Measurements from ENCODE around the gene ITM2C.
A peak's percentile ranks its signal among the peaks of the same experiment; 100 is the strongest.

Gene ITM2C

DNA sequence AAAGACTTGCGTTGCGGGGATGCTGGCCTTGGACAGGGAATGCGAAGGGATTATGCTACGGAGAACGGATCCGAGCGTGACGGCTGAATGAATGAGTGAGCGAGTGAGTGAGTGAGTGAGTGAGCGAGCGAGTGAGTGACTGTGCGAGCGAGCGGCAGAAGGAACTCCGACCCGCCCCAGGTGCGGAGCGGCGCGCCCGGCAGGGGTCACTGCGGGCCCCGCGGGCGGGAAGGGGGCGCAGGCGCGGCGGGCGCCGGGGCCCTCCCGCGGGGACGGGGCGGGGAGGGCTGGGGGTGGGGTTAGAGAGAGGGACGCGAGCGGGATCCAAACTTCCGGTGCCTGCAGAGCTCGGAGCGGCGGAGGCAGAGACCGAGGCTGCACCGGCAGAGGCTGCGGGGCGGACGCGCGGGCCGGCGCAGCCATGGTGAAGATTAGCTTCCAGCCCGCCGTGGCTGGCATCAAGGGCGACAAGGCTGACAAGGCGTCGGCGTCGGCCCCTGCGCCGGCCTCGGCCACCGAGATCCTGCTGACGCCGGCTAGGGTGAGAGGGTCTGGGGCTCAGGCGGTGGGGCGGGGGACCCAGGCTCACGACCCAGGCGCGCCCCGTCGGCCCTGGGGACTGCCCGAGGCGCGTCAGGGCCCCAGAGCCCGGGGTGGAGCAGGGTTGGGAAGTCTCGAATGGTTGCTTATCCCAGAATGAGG, at the start of gene ITM2C:
ITM2C (plus strand) TSS at position 338 of the 702 bp plus-strand sequence; CDS start at position 422, 84 bp downstream.
- peak; percentile 84 for DNase-seq

GRCh38 chr2:230815088-230815487, 49.7 kb upstream of the ITM2C start:
- no peak for DNase-seq

- no peak for DNase-seq
Observed at GRCh38 chr2:230816735-230817134, 48.0 kb upstream of the ITM2C start.

DNA sequence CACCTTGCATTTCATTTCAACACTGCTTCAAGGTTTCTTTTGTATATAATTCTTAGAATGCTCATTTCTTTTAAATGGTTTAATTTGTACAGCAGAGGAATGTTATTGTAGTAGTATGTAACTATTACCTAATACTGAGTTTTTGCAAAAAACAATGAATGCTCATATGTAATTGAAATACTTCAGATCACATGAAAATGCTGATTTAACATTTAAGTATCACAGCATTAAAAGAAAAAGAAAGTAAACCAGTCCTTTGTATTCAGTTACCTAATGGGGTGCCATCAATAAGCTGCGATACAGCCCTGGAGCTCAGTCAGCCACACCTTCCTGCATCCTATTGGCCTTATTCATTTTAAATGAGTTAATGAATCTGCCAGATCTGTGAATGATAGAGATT, 45.3 kb upstream of the ITM2C start:
- no peak for DNase-seq

DNA sequence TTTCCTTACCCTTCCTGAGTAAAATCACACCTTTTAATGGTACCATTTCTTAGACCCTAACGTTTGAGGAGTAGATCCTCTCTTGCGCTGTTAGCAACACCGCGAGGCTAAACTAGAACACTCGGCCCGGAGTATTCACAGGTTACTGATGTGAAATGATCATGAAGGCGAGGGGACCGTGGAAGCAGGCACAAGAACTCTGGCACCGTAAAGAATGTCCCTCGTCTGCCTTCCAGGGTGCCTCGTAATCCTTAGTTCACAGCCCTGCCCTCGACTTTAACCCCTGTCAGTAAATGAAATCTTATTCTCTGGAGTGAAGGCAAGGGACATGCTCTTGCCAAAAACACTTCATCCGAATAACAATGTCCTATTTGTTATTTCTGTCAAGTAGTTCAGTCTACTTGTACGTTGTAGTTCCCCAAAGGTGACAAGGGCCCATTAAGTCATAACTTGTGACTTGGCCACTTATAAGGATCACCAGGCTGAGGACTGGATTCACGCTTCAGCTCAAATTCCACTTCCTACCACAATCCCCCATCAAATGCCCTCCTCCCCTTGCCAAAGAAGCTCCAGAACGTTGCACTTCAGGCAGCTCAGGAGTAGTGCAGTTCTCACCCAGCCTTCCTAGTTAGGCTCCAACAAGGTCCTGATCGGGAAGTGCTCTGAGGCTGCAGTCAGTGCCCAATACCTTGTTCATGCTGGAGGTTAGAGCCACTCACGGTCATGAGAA, 43.3 kb upstream of the ITM2C start:
- no peak for DNase-seq

DNA sequence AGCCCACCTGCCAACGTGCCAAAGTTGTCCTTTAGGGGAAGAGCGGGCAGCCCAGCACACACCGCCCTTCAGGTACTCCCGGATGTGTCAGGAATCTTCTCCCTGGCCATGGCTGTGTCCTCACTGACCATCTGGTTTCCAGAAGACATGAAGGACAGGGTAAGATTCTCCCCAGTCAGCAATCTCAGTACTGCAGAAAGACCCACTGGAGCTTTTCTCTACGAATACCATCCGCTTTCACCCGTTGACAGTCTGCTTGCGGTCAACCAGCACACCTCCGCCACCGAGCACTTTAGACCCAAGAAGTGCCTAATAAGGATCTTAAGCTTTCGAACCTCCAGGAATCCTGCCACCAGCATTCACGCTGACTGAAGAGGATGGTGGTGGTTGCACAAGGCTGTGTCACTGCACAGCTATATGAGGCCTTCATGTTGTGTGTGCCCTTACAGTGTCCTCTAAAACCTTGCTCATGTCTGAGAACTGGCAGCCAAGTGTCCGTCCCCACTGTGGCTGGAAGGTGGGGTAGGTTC, 42.7 kb upstream of the ITM2C start:
- no peak for DNase-seq

GRCh38 chr2:230823264-230823964, 41.3 kb upstream of the ITM2C start:
- DNase-seq: no peak

- DNase-seq: peak; percentile 58
Observed at GRCh38 chr2:230824406-230824978, 40.2 kb upstream of the ITM2C start.

DNA sequence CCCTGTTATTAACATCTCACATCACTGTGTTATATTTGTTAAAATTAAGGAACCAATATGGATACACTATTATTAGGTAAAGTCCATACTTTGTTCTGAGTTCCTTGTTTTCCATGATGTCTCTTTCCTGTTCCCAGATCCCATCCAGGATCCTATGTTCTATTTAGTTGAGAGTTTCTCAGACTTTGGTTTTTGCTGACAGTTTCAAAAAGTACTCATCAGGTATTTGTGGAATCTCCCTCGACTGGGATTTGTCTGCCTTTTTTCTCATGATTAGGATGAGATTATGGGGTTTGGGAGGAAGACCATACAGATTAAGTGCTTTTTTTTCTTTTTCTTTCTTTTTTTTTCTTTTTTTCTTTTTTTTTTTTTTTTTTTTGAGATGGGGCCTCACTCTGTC, 39.4 kb upstream of the ITM2C start:
- DNase-seq: no peak

GRCh38 chr2:230827774-230828271, 36.9 kb upstream of the ITM2C start:
- DNase-seq: no peak

DNA sequence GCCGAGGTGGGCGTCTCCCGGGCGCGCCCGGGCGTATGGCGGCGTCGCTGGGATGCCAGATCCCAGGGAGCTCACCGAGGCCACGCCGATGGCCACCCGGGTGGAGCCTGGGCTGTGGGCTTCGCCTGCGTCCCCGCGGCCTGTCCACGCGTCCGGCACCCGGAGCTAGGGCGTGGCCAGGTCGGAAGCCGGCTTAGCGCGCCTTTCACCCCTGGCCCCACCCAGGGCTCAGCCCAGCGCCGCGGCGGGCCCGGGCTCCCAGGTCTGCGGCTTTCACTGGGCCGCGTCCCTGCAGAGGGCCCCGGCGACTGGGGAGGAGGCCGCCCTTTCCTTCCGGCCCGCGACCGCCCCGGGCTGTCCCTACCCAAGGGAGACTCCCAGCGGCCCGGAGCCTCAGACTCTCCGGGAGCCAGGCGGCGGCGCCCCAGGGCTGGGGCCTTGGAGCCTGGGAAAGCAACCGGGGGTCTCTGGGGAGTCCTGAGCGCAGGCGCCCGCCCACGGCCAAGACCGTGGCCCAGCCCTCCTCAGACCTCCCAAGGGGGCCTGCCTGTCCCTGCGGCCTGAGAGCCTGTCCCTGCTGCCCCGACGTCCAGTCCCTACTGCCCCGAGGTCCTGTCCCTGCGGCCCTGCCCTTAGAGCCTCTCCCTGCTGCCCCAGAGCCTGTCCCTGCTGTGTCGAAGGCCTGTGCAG, 36.3 kb upstream of the ITM2C start:
- DNase-seq: peak; percentile 61

DNA sequence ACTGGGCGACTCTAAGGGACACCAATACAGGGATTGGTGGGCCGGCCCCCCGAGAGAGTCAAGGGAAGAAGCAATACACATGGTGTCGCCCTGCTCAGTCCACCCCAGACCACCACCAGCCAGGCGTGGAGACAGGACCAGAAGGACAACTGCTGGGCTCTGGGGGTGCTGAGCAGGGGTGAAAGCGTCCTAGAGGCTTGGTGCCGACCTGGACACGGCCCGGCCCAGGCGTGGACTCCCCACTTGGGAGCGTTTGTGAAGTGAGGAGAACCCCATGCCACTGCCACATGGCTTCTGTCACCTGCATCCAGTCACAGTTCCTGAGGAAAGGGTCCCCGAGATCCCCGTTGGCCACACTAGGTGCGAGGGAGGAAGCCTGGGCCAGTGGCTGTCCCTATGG, 35.4 kb upstream of the ITM2C start:
- no peak for DNase-seq

DNA sequence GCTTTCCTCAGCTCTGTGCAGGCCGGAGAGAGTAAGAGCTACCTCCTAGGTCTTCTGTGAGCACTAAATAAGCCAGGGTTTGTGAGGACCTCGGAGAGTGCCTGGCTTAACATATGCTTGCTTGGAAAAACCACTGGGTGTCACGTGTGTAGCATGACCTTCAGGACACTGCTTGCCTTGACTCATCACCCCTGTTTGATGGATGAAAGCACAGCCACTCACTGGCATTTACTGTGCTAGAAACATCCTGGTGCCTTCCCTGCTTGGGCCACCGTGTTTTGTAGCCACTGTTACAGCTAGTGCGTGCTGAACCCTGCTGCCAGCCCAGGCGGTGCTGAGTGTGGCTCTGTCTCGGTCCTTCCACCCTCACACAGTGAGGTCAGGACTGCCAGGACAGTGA, 34.8 kb upstream of the ITM2C start:
- DNase-seq: no peak

DNA sequence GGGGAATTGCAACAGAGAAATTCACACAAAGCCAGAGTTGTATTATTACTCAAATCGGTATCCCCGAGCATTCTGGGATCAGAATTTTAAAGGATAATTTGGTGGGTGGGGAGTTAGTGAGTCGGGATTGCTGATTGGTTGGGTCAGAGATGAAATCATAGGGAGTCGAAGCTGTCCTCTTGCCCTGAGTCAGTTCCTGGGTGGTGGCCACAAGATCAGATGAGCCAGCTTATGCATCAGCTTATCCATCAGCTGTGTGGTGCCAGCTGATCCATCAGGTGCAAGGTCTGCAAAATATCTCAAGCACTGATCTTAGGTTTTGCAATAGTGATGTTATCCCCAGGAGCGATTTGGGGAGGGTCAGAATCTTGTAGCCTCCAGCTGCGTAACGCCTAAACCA, 34.3 kb upstream of the ITM2C start:
- DNase-seq: no peak

DNA sequence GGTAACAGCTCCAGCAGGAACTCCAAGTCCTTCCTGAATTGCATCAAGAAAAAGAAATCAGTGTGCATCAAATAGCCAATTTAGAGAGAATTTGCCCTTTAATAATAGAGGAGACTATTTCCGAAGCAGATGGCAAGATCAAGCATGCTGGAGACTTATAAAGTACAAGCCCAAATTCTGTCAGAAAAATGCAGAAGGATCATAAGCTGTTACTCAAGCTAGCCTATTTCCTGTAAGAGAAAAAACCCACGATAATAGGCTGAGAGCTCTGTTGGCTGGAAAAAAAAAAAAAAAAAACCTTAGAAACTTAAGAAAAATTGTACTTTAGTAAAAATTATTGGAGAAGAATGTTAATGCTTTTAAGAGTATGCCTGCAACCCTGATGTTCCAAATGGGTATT, 24.4 kb upstream of the ITM2C start:
- no peak for DNase-seq

DNA sequence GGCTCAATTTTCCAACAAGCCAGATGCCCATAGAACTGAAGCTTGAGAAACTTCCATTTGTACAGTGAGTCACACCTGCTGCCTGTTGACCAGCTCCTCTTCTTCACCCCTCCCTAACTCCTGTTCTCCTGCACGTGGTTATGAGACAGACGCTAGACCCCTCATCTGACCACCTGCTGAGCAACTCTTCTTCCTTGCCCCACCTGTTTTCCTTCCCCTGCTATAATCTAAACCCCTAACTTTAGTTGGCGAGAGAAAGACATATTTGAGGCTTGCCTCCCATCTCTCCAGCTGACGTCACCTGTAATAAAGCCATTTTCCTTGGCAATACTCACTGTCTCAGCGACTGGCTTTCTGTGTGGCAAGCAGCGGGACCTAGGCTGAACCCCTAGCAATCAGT, 22.3 kb upstream of the ITM2C start:
- no peak for DNase-seq

GRCh38 chr2:230843132-230843531, 21.6 kb upstream of the ITM2C start:
- no peak for DNase-seq

DNA sequence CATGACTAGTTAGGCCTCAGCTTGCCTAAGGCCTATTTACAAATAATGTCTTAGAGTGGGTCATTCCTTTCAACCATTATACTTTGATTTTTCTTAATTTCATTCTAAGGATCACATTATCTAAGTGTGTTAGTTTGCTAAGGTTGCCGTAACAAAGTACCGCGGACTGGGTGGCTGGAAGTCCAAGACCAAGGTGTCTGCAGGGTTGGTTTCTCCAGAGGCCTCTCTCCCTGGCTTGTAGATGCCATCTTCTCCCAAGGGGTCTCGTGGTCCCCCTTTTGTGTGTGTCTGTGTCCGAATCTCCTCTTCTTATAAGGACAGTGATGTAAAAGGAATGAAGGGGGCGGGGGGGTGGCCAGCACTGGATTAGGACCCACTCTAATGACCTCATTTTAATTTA, 18.4 kb upstream of the ITM2C start:
- DNase-seq: no peak

GRCh38 chr2:230847883-230848388, 16.8 kb upstream of the ITM2C start:
- DNase-seq: peak; percentile 97

DNA sequence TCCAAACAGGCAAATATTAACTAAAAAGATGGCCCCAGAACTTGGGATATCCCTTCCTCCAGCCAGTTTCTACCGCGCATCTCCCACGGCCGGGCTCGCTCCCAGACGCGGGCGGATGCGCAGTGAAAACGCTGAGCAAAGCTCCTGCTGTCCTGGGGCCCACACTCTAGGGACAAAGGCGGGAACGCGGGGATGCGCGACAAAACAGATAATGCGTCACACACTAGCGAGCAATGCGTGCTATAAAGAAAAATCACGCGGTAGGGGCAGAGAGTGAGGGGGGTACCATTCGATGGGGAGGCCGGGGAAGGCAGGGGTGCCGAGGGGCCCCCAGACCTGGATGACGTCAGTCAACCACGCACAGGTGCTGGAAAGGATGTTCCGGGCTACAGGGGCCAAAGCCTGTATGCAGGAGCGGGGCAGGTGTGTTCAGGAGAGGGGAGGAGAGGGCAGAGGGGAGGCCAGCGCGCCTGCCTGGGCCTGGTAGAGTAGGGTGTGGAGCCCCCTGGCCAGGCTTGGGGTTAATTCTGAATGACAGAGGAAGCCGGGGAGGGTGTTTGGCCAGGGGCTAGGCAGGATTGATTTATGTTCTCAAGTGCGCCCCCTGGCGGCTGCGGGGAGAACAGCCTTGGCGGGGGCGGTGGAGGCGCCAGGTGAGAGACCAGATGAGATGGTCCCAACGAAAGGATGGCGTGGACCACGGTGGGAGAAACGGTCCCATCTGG, 14.9 kb upstream of the ITM2C start:
- DNase-seq: peak; percentile 79

DNA sequence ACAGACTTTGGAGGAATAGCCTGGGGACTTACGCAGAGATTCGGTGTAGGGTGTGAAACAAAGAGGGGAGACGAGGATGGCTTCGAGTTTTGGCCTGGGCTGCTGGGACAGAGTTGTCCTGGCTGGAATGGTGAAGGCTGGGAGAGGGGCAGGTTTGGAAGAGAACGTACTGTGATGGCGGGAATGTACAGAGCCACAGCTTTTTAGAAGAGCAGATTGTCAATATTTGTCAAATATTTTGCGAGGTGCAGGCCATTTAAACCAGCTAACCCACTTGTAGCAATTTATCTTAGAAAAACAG, 14.4 kb upstream of the ITM2C start:
- DNase-seq: no peak

DNA sequence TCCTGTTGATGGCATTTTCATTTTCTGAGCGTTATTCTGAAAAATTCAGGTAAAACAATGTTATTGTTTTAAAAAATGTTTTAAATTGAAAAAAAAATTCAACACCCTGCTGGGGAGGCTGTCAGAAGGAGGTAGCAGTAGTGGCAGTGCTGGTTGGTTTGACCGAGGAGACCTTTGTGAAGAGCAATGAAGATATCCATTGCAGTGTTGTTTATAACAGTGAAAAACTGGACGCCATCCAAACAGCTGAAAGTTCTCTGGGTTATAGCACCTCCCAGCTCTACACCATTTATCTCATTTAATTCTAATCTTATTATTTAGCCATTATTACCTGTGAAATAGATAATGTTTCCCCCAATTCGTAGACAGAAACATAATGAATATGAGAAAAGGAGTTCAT, 12.6 kb upstream of the ITM2C start:
- DNase-seq: no peak
